HG03103 (cell line): Measurements from ENCODE around the gene NASP.

Experiments
- ATAC-seq: cut with Tn5 transposase; IDR thresholded peaks from one replicate; pipeline ENCODE4 v1.9.1; 2021; ENCODE audit warnings: low read depth; ENCODE audit not compliant: unreplicated experiment

NASP gene

DNA sequence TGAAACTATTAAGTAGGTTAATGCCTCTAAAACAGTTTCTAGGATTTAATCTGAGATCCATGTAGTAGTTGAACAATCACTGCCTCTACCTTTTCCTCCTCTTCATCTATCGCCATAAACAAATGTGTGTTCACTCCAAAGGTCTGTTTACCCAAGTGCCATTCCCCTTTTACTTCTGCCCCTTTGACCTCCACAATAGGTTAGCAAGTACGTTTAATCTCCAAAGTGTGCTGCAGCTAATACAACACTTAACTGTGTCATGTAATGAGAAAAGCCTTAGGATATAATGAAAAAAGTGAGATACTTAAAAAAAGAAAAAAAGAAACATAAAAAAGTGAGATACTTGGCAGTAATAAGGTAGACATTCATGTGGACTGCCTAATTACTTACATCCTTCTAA lies 74.3 kb downstream of the NASP start:
- no peak for ATAC-seq

DNA sequence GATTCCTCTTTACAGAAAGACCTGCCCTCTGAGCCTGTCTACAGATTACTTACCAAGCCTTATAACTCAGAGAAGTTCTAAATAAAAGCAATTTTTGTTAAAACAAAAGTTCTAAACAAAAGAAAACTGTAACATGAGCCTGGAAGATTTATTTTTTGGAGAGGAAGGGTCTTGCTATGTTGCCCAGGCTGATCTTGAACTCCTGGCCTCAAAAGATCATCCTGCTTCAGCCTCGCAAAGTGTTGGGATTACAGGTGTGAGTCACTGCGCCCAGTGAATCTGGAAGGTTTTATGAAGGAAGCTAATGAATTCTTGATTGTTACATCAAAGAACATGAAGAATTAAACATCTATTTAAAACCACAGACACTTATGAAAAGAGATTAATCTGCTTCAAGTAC lies 75.4 kb downstream of the NASP start:
- no peak for ATAC-seq

DNA sequence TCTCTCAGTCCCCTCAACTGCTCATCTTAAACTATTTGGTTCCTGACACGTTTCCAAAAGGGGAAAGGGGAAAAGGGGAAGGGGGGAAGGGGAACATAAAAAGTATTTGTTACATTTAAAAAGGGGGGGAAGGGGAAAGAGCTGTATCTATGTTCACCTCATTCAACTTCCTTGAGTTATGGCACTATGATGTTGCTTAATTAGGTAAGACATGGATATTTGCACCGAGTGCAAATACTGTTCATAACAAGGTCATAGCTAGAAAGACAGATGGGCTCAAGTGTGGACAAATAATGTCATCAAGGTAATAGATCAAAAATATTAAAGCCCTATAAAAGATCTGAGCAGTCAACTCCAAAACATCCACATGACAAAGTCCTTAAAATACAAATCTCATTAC lies 76.5 kb downstream of the NASP start:
- no peak for ATAC-seq

DNA sequence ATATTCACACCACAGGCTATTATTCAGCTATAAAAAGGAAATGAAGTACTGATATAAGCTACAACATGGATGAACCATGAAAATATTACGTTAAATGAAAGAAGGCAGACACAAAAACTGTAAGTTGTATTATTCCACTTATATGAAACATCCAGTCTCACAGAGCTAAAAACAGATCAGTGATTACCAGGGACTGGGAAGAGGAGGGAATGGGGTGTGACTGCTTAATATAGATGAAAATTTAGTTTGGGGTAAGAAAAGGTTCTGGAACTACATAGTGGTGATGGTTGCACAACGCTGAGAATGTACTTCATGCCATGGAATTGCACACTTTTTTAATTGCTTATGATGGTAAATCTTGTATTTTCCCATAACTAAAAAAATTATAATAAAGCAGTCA lies 83.0 kb downstream of the NASP start:
- ATAC-seq, result no peak

DNA sequence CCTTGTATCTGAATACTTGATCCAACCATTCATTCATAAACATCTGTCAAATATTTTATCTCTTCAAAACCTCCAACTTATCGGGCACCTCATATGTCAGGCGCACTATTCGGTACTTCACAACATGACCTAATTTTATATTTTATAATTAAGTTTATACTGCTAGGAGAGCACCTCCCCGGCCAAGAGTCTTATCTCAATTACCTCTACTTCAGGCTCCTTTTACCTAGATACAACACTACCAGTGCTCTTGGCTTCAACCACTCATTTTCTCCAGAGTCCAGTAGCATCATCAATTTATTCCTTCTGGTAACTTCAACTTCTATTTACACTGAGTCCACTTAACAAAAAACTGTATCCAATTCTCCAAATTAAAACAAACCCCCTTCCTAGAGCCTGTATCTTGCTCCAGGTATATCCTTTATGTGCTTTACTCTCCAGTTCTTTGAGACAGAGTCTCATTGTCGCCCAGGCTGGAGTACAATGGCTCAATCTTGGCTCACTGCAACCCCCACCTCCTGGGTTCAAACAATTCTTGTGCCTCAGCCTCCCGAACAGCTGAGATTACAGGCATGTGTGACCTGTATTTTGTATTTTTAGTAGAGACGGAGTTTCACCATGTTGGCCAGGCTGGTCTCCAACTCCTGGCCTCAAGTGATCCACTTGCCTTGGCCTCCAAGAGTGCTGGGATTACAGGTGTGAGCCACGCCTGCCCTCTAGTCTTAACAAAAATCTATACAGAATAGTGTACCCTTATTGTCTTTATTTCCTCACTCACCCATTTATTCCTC lies 83.7 kb downstream of the NASP start:
- ATAC-seq, result no peak
